OCI-LY7 (cell line): ENCODE results near the gene SIGMAR1. TPM values are rescaled to one million over a fixed set of nuclear protein-coding genes. Genes with fewer than 3 reads are reported as not detected.
A peak's percentile ranks its signal among the peaks of the same experiment; 100 is the strongest.

Source experiments
- BruUV-seq: library from RNA; stranded (reverse); fragments of 400-500 nt; replicated peaks from 2 replicates; lab custom pipeline; 2021; lab: Mats Ljungman, UMichigan
- CTCF ChIA-PET: fragments of 300-600 bp; sonication (Branson Sonifier 250); formaldehyde crosslinking; loops from one replicate; lab custom pipeline; 2022; ENCODE audit warnings: antibody characterized with exemption; ENCODE audit not compliant: unreplicated experiment; lab: Charles Lee
- POLR2A ChIA-PET: fragments of 300-600 bp; sonication (Branson Sonifier 250); formaldehyde crosslinking; loops from one replicate; lab custom pipeline; 2022; ENCODE audit warnings: antibody characterized with exemption; lab: Charles Lee
- DNase-seq: peaks from one replicate; pipeline ENCODE4 v3.0.0-alpha.2; 2015; ENCODE audit warnings: low spot score
- H2AFZ ChIP-seq: fragments of 200-600 bp; sonication (generic), shearing (Covaris generic); 2 replicates; pipeline ENCODE4 v1.6.1; 2014; ENCODE audit warnings: mild to moderate bottlenecking, antibody characterized with exemption, low read length, moderate library complexity
- H3K27ac ChIP-seq: fragments of 200-600 bp; sonication (generic); 2 replicates; pipeline ENCODE4 v1.5.1; 2014; ENCODE audit warnings: mixed run types, low read depth, mild to moderate bottlenecking, moderate library complexity, low read length, inconsistent platforms; ENCODE audit not compliant: poor library complexity, severe bottlenecking
- H3K36me3 ChIP-seq: fragments of 200-600 bp; sonication (generic); 2 replicates; pipeline ENCODE4 v1.6.1; 2014; ENCODE audit warnings: mild to moderate bottlenecking, antibody characterized with exemption, low read length, moderate library complexity, mixed read lengths; ENCODE audit not compliant: insufficient read depth
- H3K4me1 ChIP-seq: fragments of 200-600 bp; sonication (generic); 2 replicates; pipeline ENCODE4 v1.5.1; 2014; ENCODE audit warnings: mild to moderate bottlenecking, low read length; ENCODE audit not compliant: insufficient read depth, poor library complexity, severe bottlenecking
- H3K4me2 ChIP-seq: fragments of 200-600 bp; sonication (generic); 2 replicates; pipeline ENCODE4 v1.6.1; 2014; ENCODE audit warnings: mild to moderate bottlenecking, low read length
- H3K4me3 ChIP-seq: fragments of 200-600 bp; sonication (generic); 2 replicates; pipeline ENCODE4 v1.5.1; 2014; ENCODE audit warnings: mild to moderate bottlenecking, low read depth, low read length; ENCODE audit not compliant: poor library complexity, severe bottlenecking
- H3K79me2 ChIP-seq: fragments of 200-600 bp; sonication (generic); 2 replicates; pipeline ENCODE4 v1.6.1; 2016; ENCODE audit warnings: low read depth, mild to moderate bottlenecking, low read length, moderate library complexity, mixed read lengths; ENCODE audit not compliant: insufficient read depth
- H3K9me2 ChIP-seq: fragments of 200-600 bp; sonication (generic); 2 replicates; pipeline ENCODE4 v1.6.1; 2016; ENCODE audit warnings: mild to moderate bottlenecking, low read length, mixed read lengths; ENCODE audit not compliant: insufficient read depth
- H3K9me3 ChIP-seq: fragments of 200-600 bp; sonication (generic); 2 replicates; pipeline ENCODE4 v1.6.1; 2014; ENCODE audit warnings: mild to moderate bottlenecking, mixed run types, low read length, mixed read lengths
- H4K20me1 ChIP-seq: fragments of 200-600 bp; sonication (generic); 2 replicates; pipeline ENCODE4 v1.6.1; 2014; ENCODE audit warnings: mild to moderate bottlenecking, antibody characterized with exemption, low read length, moderate library complexity, mixed read lengths; ENCODE audit not compliant: insufficient read depth
- CTCF ChIP-seq: fragments of 200-600 bp; sonication (generic); conservative IDR thresholded peaks from 2 replicates; pipeline ENCODE4 v1.5.1; 2014; ENCODE audit warnings: mild to moderate bottlenecking, antibody characterized with exemption, low read length, moderate library complexity, mixed read lengths
- EZH2phosphoT487 ChIP-seq: fragments of 200-600 bp; sonication (generic); IDR thresholded peaks from 2 replicates; pipeline ENCODE4 v1.6.1; 2018; ENCODE audit warnings: low read depth, borderline replicate concordance, mild to moderate bottlenecking, mixed run types, antibody characterized with exemption, low read length, moderate library complexity, mixed read lengths
- intact Hi-C: fragments of 100-400 bp; cut with micrococcal nuclease; formaldehyde crosslinking; loops from one replicate; pipeline ENCODE4 v1.10.0; 2022; ENCODE audit not compliant: unreplicated experiment
- total RNA-seq, 2 experiments: library from RNA; depleted of rRNA in 1 of 2; stranded (reverse); fragments of >200 nt in 1 of 2; shearing (Covaris generic) in 1 of 2; gene quantifications; 2 replicates each; pipeline ENCODE4 v1.2.3, GENCODE V29; 2014 to 2022

The SIGMAR1 gene
- total RNA-seq, 2 experiments from 2014 or later, result 103 to 110 TPM

GRCh38 chr9:34665381-34666250 lies 28.0 kb upstream of the SIGMAR1 start:
- Histone ChIP-seq H3K9me3 (no peaks in the 10 kb centered on the region), H3K9me2 (no peaks in the 10 kb centered on the region), H3K27ac (peak overlapping the region; percentile 82), H4K20me1 (no peaks in the 10 kb centered on the region), H2AFZ (peak overlapping the region; percentile 78), H3K4me2 (peak overlapping the region; percentile 100), H3K36me3 (peaks cover 5% of the 10 kb centered on the region; the same call in 1 of the 2 replicates), H3K4me3 (peak overlapping the region; percentile 96), H3K79me2 (no peaks in the 10 kb centered on the region), H3K4me1 (peaks cover 13% of the 10 kb centered on the region)
- ChIA-PET POLR2A (interaction anchor here (0.6 to 2.1 kb wide), 5 partner anchors 19 to 433 kb away, joined by 3 to 9 read pairs (median 5); partner anchors contain the start of genes GALT and SIGMAR1), CTCF (interaction anchor here (0.5 to 1.2 kb wide), 6 partner anchors 19 to 1091 kb away, joined by 3 to 8 read pairs (median 4); partner anchors contain the start of gene GALT)
- BruUV-seq, result TSS peak; percentile 62
- peak; percentile 95 for DNase-seq
- TF ChIP-seq EZH2phosphoT487, result no peak
- TF ChIP-seq CTCF, result no peak
- intact Hi-C loops, result loop anchor here (1.0 kb wide), 1 partner anchor 19 kb away; the partner anchor contains the start of gene GALT

GRCh38 chr9:34665067-34665380 lies 27.4 kb upstream of the SIGMAR1 start:
- Histone ChIP-seq H3K27ac (no peak overlapping the region), H3K36me3 (peaks cover 4% of the 10 kb centered on the region; the same call in 1 of the 2 replicates), H3K9me3 (no peaks in the 10 kb centered on the region), H2AFZ (no peak overlapping the region; the same call in 1 of the 2 replicates), H3K4me3 (peak overlapping the region; percentile 96), H4K20me1 (no peaks in the 10 kb centered on the region), H3K4me1 (peaks cover 13% of the 10 kb centered on the region), H3K79me2 (no peaks in the 10 kb centered on the region), H3K4me2 (peak overlapping the region; percentile 57), H3K9me2 (no peaks in the 10 kb centered on the region)
- ChIA-PET CTCF (interaction anchor here (0.6 to 1.2 kb wide), 4 partner anchors 18 to 1092 kb away, joined by 3 to 8 read pairs (median 4); partner anchors contain the start of gene GALT), POLR2A (interaction anchor here (0.6 to 2.1 kb wide), 5 partner anchors 19 to 434 kb away, joined by 3 to 9 read pairs (median 5); partner anchors contain the start of genes GALT and SIGMAR1)
- no TSS peak for BruUV-seq
- no peak for TF ChIP-seq CTCF
- TF ChIP-seq EZH2phosphoT487, result no peak
- no peak for DNase-seq
- intact Hi-C loops, result loop anchor here (1.0 kb wide), 1 partner anchor 19 kb away; the partner anchor contains the start of gene GALT
